Brain pericyte (primary cell): ENCODE results near the gene SULT1C3.

ENCODE experiments used
- DNase-seq: peaks from one replicate; pipeline ENCODE4 v3.0.0-alpha.2; 2012; ENCODE audit warnings: low read depth, low spot score

SULT1C3 gene

DNA sequence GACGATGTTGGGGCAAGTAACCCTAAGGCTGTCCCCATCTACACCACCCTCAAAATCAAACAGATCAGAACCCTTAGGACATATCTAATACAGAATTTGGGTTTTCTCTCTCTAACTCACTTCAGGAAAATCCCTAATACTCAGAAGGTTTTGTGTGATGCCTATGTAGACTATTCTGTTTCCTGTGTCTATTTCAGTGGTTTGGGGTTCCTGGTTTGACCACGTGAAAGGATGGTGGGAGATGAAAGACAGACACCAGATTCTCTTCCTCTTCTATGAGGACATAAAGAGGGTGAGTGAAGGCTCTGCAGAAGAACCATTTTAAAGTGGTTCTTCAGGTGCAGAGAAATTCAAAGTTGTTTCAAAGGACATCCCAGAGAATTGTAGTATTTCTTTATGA lies 65.2 kb downstream of the SULT1C3 start:
- DNase-seq, result no peak

DNA sequence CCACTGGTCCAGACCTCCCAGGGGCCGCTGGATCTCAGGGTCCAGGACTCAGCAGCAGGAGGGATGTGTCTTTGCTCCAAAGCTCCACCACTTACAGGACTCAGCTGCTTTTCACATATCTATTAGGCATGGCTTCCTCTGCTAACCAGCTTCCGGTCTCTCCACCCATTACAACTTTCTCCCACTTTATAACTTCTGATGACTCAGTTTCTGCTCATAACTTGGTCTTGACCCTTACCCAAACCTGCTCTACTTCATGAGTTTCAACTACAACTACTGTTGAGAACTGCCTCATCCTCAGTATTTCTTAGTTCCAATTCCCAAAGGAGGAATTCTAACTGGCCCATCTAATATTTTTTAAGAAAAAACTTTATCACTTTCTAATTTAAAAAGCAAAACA lies 66.1 kb downstream of the SULT1C3 start:
- no peak for DNase-seq

- no peak for DNase-seq
Observed at GRCh38 chr2:108309903-108310302, 70.1 kb downstream of the SULT1C3 start.
